GM12878 (cell line): ENCODE measurements around the gene NCS1. TPM values are rescaled to one million over a fixed set of nuclear protein-coding genes. Genes with fewer than 3 reads are reported as not detected.

Experiments used
- ATAC-seq: fragments of 200-7000 bp; cut with Tn5 transposase; 3 replicates; pipeline ENCODE4 v1.9.1; 2020; ENCODE audit warnings: mild to moderate bottlenecking, moderate library complexity
- BruUV-seq: library from RNA; stranded (reverse); fragments of 400-500 nt; replicated peaks from 2 replicates; lab custom pipeline; 2021; lab: Mats Ljungman, UMichigan
- CTCF ChIA-PET: fragments of 300-600 bp; sonication (Branson Sonifier 250); formaldehyde crosslinking; extraction: SDS; loops from one replicate; lab custom pipeline; 2021; ENCODE audit warnings: inconsistent platforms; lab: Yijun Ruan, JAX
- POLR2A ChIA-PET: fragments of 350-600 bp; formaldehyde crosslinking; extraction: SDS; loops from one replicate; lab custom pipeline; 2021; ENCODE audit warnings: inconsistent platforms; lab: Charles Lee
- RAD21 ChIA-PET: fragments of 300-600 bp; sonication (Branson Sonifier 250); formaldehyde crosslinking; loops from one replicate; lab custom pipeline; 2023; ENCODE audit warnings: antibody characterized with exemption; ENCODE audit not compliant: unreplicated experiment; lab: Charles Lee
- SMC1A ChIA-PET: fragments of 300-600 bp; sonication (Branson Sonifier 250); formaldehyde crosslinking; loops from one replicate; lab custom pipeline; 2023; ENCODE audit not compliant: unreplicated experiment, uncharacterized antibody; lab: Charles Lee
- DNase-seq: peaks from one replicate; pipeline ENCODE4 v3.0.0-alpha.2; 2011; ENCODE audit warnings: low read depth, low spot score
- FAIRE-seq: peaks from 3 replicates; lab custom pipeline; 2011; peaks lifted over from hg19 to GRCh38; lab: Jason Lieb, UNC
- H2AFZ ChIP-seq: 2 replicates; pipeline ENCODE4 v1.6.0; 2011; ENCODE audit warnings: low read depth, low read length, control low read depth; ENCODE audit not compliant: control insufficient read depth
- H3K27ac ChIP-seq: 2 replicates; pipeline ENCODE4 v1.5.1; 2011; ENCODE audit warnings: control low read depth; ENCODE audit not compliant: control insufficient read depth, insufficient read depth
- H3K27me3 ChIP-seq, 2 experiments: replicated peaks in 1 of 2; 2 replicates each; pipeline versions ENCODE4 v1.6.0 to v1.6.1; 2011; ENCODE audit warnings: low read length in 1 of 2; ENCODE audit not compliant: control insufficient read depth in 2 of 2, insufficient read depth in 2 of 2
- H3K36me3 ChIP-seq, 2 experiments: 2 replicates each; pipeline ENCODE4 v1.5.1; 2011; ENCODE audit warnings: low read length in 1 of 2; ENCODE audit not compliant: control insufficient read depth in 2 of 2, insufficient read depth in 2 of 2
- H3K4me1 ChIP-seq: 2 replicates; pipeline ENCODE4 v1.6.1; 2011; ENCODE audit warnings: mild to moderate bottlenecking, low read length, moderate library complexity, mixed read lengths; ENCODE audit not compliant: control insufficient read depth, insufficient read depth
- H3K4me2 ChIP-seq: 2 replicates; pipeline ENCODE4 v1.6.0; 2011; ENCODE audit warnings: control low read depth; ENCODE audit not compliant: control insufficient read depth, insufficient read depth
- H3K4me3 ChIP-seq: fragments of 200-600 bp; sonication (generic); 2 replicates; pipeline ENCODE4 v1.5.1; 2016
- H3K79me2 ChIP-seq: 2 replicates; pipeline ENCODE4 v1.6.0; 2011; ENCODE audit warnings: low read length; ENCODE audit not compliant: control insufficient read depth, insufficient read depth
- H3K9ac ChIP-seq: 2 replicates; pipeline ENCODE4 v1.8.0; 2011; ENCODE audit warnings: low read length, control low read depth, mixed read lengths; ENCODE audit not compliant: control insufficient read depth, insufficient read depth
- H3K9me3 ChIP-seq: replicated peaks from 3 replicates; pipeline ENCODE4 v1.5.1; 2011; ENCODE audit warnings: mild to moderate bottlenecking, low read length; ENCODE audit not compliant: control insufficient read depth, insufficient read depth
- H4K20me1 ChIP-seq: 2 replicates; pipeline ENCODE4 v1.6.0; 2011; ENCODE audit not compliant: control insufficient read depth, insufficient read depth
- ATF3 ChIP-seq: IDR thresholded peaks from 2 replicates; pipeline ENCODE4 v1.6.1; 2011; ENCODE audit warnings: low read depth, mild to moderate bottlenecking, low read length, moderate library complexity, borderline replicate concordance; ENCODE audit errors: extremely low read depth
- DPF2 ChIP-seq: fragments of 450-650 bp; IDR thresholded peaks from 2 replicates; pipeline ENCODE4 v1.6.1; 2017; ENCODE audit warnings: mild to moderate bottlenecking
- EGR1 ChIP-seq, 2 experiments: IDR thresholded peaks; 1 replicate in 1 of 2; 2 replicates in 1 of 2; pipeline ENCODE4 v1.6.1; 2011 to 2012; ENCODE audit warnings: low read depth in 2 of 2, low read length in 2 of 2, borderline replicate concordance in 1 of 2, mild to moderate bottlenecking in 1 of 2, moderate library complexity in 1 of 2
- IRF5 ChIP-seq: fragments of 450-650 bp; IDR thresholded peaks from 2 replicates; pipeline ENCODE4 v1.6.1; 2017; ENCODE audit warnings: borderline replicate concordance
- MTA2 ChIP-seq: fragments of 450-650 bp; IDR thresholded peaks from 2 replicates; pipeline ENCODE4 v1.6.1; 2016; ENCODE audit warnings: low read depth, mild to moderate bottlenecking, moderate library complexity
- MYC ChIP-seq: IDR thresholded peaks from 2 replicates; pipeline ENCODE4 v1.6.1; 2011; ENCODE audit warnings: mild to moderate bottlenecking, low read length, moderate library complexity, inconsistent platforms; ENCODE audit not compliant: insufficient read depth, insufficient replicate concordance, insufficient read length, severe bottlenecking
- NKRF ChIP-seq: fragments of 450-650 bp; conservative IDR thresholded peaks from 2 replicates; pipeline ENCODE4 v1.6.1; 2017; ENCODE audit warnings: mild to moderate bottlenecking, moderate library complexity
- PAX8 ChIP-seq: fragments of 450-650 bp; IDR thresholded peaks from 2 replicates; pipeline ENCODE4 v1.6.1; 2017; ENCODE audit warnings: mild to moderate bottlenecking, moderate library complexity
- RELB ChIP-seq: fragments of 450-650 bp; IDR thresholded peaks from 2 replicates; pipeline ENCODE4 v1.6.1; 2017; ENCODE audit warnings: low read depth, mild to moderate bottlenecking, moderate library complexity
- RUNX3 ChIP-seq: IDR thresholded peaks from 2 replicates; pipeline ENCODE4 v1.6.1; 2012; ENCODE audit warnings: low read length, inconsistent platforms
- SUZ12 ChIP-seq: fragments of 200-600 bp; sonication (generic); IDR thresholded peaks from one replicate; pipeline ENCODE4 v1.6.1; 2018; ENCODE audit warnings: antibody characterized with exemption, mild to moderate bottlenecking; ENCODE audit not compliant: unreplicated experiment
- WGBS: methylation state at CpG from one replicate; pipeline ENCODE4 v1.1.6; 2016; ENCODE audit warnings: low lambda C conversion rate; ENCODE audit not compliant: insufficient replicate concordance, insufficient coverage; ENCODE audit errors: missing lambda C conversion rate; 5-methylcytosine and 5-hydroxymethylcytosine counted together
- in situ Hi-C: fragments of 300-500 bp; cut with MboI; formaldehyde crosslinking; loops from 9 replicates; pipeline ENCODE4 v1.14.3; 2018; ENCODE audit warnings: mixed read lengths
- intact Hi-C: fragments of 100-400 bp; cut with micrococcal nuclease; formaldehyde crosslinking; loops from one replicate; pipeline ENCODE4 v1.14.2; 2022; ENCODE audit not compliant: unreplicated experiment
- polyA plus RNA-seq, 11 experiments: library from polyadenylated mRNA; depleted of rRNA in 4 of 11; unstranded in 6 of 11; stranded (reverse) in 5 of 11; fragments of >200 nt; fragmentation: Nextera tagmentation in 4 of 11; fragmentation: Illumina TruSeq in 1 of 11; extraction: Ambion mirVana in 4 of 11; extraction: Trizol in 1 of 11; gene quantifications; 1 replicate in 1 of 11; 2 replicates in 10 of 11; pipeline versions ENCODE4 v1.2.1 to v1.2.3, GENCODE V29; 2011 to 2016; ENCODE audit warnings: inconsistent platforms in 2 of 11, missing spikeins in 2 of 11, low read depth in 1 of 11
- total RNA-seq, 4 experiments: library from RNA; depleted of rRNA in 3 of 4; stranded (reverse); fragments of >200 nt in 3 of 4; fragmentation: Illumina TruSeq in 1 of 4; extraction: Trizol in 1 of 4; gene quantifications; 2 replicates each; pipeline versions ENCODE4 v1.2.1 to v1.2.3, GENCODE V29; 2013 to 2021
- TF ChIP-seq, protein P1 (sequence below): fragments of 450-650 bp; IDR thresholded peaks from 2 replicates; pipeline ENCODE4 v1.6.1; 2018; ENCODE audit warnings: mild to moderate bottlenecking, low read depth, moderate library complexity; ENCODE audit not compliant: partially characterized antibody

The NCS1 gene
- total and polyA plus RNA-seq, 10 of the 15 experiments (the other 5 are each of a cell fraction or from before 2014, with no cell fraction given) = 0.04 to 0.22 (median 0.06) TPM; not detected in 4

- TF ChIP-seq DPF2 (no peak), EGR1 (IDR thresholded peaks at IDR 0.05; ENCODE audit: borderline replicate concordance in 1 of 2, low read depth in 2 of 2, low read length in 2 of 2) (no peak), SUZ12 (no peak), NKRF (no peak), RUNX3 (no peak), MYC (no peak)
Observed at GRCh38 chr9:130230631-130231030, 58.4 kb downstream of the NCS1 start (continued).

GRCh38 chr9:130232899-130233586 lies 60.8 kb downstream of the NCS1 start:
- CTCF ChIA-PET = interaction anchor here (1.8 kb wide), 1 partner anchor 126 kb away, joined by 7 read pairs; no protein-coding TSS in a partner anchor
- H3K36me3 ChIP-seq = no peaks in the 10 kb centered on the region
- no peak overlapping the region for H3K4me3 ChIP-seq
- no peak overlapping the region for H3K9ac ChIP-seq
- no peaks in the 10 kb centered on the region; the same call in 1 of the 2 replicates for H3K4me1 ChIP-seq
- FAIRE-seq (no peak), DNase-seq (no peak), ATAC-seq (no peak)
- RAD21 ChIA-PET = interaction anchor here (0.5 kb wide), 1 partner anchor 21 kb away, joined by 4 read pairs; no protein-coding TSS in a partner anchor
- POLR2A ChIA-PET = no interaction called here
- no peaks in the 10 kb centered on the region; the same call in 2 of the 3 replicates for H3K9me3 ChIP-seq
- H4K20me1 ChIP-seq = no peaks in the 10 kb centered on the region
- H3K27ac ChIP-seq = no peak overlapping the region
- H3K27me3 ChIP-seq = no peaks in the 10 kb centered on the region
- intact Hi-C loops = no loop called here
- 75% methylated on average over 27 of the region's 27 CpGs for WGBS
- BruUV-seq = no TSS peak
- in situ Hi-C loops = no loop called here
- H2AFZ ChIP-seq = no peak overlapping the region
- no peak overlapping the region for H3K4me2 ChIP-seq
- SMC1A ChIA-PET = no interaction called here
- H3K79me2 ChIP-seq = no peaks in the 10 kb centered on the region
- no peak for TF ChIP-seq ATF3
- no peak for TF ChIP-seq RELB
- TF ChIP-seq, protein P1, sequence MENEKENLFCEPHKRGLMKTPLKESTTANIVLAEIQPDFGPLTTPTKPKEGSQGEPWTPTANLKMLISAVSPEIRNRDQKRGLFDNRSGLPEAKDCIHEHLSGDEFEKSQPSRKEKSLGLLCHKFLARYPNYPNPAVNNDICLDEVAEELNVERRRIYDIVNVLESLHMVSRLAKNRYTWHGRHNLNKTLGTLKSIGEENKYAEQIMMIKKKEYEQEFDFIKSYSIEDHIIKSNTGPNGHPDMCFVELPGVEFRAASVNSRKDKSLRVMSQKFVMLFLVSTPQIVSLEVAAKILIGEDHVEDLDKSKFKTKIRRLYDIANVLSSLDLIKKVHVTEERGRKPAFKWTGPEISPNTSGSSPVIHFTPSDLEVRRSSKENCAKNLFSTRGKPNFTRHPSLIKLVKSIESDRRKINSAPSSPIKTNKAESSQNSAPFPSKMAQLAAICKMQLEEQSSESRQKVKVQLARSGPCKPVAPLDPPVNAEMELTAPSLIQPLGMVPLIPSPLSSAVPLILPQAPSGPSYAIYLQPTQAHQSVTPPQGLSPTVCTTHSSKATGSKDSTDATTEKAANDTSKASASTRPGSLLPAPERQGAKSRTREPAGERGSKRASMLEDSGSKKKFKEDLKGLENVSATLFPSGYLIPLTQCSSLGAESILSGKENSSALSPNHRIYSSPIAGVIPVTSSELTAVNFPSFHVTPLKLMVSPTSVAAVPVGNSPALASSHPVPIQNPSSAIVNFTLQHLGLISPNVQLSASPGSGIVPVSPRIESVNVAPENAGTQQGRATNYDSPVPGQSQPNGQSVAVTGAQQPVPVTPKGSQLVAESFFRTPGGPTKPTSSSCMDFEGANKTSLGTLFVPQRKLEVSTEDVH = no peak
- no peak for TF ChIP-seq MTA2
- no peak for TF ChIP-seq IRF5
- no peak for TF ChIP-seq PAX8
